ENCODE data around the gene AKAP6.

GRCh38 chr14:32710731-32711680, 381.9 kb downstream of the AKAP6 start:
- TF ChIP-seq YY1 (IDR thresholded peaks at IDR 0.05; ENCODE audit: low read depth, low read length) (no peak), SRF (IDR thresholded peaks at IDR 0.05; ENCODE audit: low read depth, low read length) (no peak), USF2 (IDR thresholded peaks at IDR 0.05; ENCODE audit: low read length) (no peak), KDM4A (IDR thresholded peaks at IDR 0.05; ENCODE audit: low read depth, low read length, severe bottlenecking) (no peak), EGR1 (IDR thresholded peaks at IDR 0.05; ENCODE audit: borderline replicate concordance, low read depth, low read length) (no peak), ASH2L (IDR thresholded peaks at IDR 0.05; ENCODE audit: low read length) (no peak), E2F6 (IDR thresholded peaks at IDR 0.05) (no peak)
